HG03378 (cell line): ENCODE data around the gene GPR179.
A peak's percentile ranks its signal among the peaks of the same experiment; 100 is the strongest.
"Not testable (repeated sequence)": the region's sequence is repeated elsewhere in the genome, so short reads cannot be mapped to it uniquely, and the experiment has no call there.

Experiments
- ATAC-seq: cut with Tn5 transposase; IDR thresholded peaks from one replicate; pipeline ENCODE4 v1.9.1; 2021; ENCODE audit warnings: mild to moderate bottlenecking, moderate library complexity; ENCODE audit not compliant: unreplicated experiment

The GPR179 gene

DNA sequence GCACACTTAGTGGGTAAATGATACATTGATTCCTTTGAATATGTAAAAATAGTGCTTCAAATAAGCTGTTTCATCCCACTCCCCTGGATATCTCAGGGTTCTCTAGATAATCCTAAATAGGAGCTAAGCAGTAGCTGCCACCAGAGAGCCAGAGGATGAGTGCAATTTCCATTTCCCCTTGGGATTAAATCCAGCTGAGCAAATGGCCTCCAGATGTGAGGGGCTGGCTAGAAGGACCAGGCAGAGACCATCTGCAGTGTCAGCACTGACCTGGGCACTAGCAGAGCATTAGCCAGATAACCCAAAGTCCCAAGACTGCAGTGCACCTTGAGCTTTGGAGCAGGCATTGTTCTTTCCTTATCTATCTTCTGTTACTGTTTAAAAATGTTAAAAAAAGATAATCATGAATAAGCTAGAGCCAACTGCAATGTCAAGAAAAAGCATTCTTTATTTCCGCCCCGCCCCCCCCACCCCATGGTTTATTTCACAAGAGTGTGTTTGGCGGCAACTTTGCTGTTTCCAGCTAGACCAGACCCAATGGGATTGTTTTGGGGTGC is 19.5 kb downstream of the GPR179 start:
- ATAC-seq, result no peak

GRCh38 chr17:38322897-38323296 is 20.9 kb downstream of the GPR179 start:
- ATAC-seq, result no peak

GRCh38 chr17:38322156-38322779 is 21.5 kb downstream of the GPR179 start:
- ATAC-seq, result no peak

- no peak for ATAC-seq
These were observed 23.3 kb downstream of the GPR179 start for GRCh38 chr17:38320482-38320881.

DNA sequence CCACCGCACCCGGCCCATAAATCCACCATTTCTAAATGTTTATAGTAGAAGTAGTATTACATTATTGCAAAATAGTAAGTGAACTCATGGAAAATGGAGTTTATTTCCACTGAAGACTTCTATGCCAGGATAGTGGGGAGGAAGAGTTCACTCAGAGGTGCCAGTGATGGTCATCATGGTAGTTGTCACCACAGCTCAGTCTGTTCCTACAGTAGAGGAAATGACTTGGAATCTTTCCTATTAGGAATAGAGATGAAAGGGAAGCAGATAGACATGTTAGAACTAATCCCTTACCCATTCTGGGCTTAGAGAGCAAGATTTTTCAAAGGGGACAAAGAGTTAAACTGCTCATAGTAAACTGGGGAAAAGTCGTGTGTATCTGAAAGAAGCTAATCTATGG is 26.7 kb downstream of the GPR179 start:
- ATAC-seq, result no peak

DNA sequence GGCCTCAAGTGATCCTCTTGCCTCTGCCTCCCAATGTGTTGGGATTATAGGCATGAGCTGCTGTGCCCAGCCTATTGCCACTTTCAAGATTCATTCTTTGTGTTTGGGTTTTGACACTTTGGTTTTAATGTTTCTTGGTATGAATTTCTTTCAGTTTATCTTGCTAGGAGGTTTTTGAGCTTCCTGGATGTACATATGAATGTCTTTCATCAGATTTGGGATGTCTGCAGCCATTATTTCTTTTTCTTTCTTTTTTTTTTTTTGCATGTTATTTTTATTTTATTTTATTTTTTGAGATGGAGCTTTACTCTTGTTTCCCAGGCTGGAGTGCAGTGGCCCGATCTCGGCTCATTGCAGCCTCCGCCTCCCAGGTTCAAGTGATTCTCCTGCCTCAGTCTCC is 28.3 kb downstream of the GPR179 start:
- no peak for ATAC-seq

DNA sequence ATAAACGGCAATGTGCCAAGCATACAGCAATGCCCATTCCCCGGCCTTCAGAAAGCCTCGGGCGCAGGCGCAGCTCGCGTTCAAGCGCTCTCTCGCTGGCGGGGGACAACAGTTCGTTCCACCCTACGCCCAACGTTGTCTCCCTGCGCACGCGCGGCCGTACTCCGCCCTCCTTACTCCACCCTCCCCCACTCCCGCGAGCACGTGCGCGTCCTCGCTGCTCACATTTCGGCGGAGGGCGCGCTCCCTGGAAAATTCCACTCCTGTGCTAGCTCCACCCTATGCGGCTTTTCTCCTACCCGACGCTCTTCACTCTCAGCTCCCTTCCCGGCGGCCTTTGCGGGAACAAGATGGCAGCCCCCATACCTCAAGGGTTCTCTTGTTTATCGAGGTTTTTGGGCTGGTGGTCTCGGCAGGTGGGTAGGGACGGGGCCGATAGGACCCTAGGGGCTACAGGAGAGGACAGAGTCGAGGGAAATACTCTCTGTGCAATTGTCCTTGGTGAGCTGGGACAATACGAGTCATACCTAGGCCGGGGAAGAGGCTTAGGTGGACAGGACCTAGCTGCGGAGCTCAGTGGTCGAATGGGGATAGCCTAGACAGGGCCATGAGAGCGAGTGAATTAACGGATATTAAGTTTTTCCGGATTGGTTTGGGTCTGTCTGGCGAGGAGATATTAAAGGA is 46.8 kb downstream of the GPR179 start, which contains the start of gene MRPL45:
Gene MRPL45 (plus strand): TSS at position 335 of the 684 bp plus-strand sequence. CDS start 16 bp downstream, at position 351.
- peak; percentile 87 for ATAC-seq

DNA sequence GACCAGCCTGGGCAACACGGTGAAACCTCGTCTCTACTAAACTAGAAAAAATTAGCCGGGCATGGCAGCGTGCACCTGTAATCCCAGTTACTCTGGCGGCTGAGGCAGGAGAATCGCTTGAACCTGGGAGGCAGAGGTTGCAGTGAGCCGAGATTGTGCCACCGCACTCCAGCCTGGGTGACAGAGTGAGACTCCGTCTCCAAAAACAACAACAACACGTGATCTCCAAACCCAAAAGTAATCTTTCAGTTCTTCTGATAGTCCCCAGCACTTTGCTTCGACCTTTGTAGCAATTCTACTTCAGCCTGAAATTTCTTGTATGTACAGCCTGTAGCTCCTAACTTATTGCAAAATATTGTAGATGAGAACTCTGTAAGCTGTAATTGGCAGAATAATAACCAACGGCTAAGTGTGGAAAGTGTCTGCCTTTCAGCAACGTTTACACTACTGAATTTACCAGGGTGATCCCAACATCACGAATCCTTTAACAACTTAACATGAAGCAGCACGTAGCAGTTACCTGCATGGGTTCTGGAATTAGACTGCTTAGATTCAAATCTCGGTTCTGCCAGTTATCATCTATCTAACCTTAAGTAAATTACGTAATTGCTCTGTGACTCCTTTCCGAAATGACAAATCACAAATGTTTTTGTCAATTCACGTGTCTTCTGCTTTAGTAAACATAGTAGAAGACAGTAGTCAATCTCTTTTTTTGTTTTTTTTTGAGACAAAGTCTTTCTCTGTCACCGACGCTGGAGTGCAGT is 48.0 kb downstream of the GPR179 start:
- ATAC-seq, result not testable (repeated sequence)

DNA sequence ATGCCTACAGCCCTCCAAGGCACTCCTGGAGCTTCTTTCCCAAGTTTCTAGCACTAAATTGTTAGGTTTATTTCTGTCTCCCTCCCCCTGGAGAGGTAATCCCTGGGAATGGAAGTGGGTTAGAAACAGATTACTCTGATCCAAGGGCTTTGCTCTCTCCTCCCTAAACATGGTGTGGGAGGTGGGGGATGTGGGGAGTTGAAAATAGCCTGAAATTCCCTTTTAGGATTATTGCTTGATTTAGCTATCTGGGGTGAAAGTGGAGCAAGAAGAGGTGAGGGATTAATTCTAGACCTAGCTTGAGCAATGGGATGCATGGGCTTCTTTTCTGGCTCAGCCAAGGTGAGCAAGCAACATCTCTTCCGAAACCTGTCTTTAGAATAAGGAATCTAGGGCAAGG is 54.0 kb downstream of the GPR179 start:
- ATAC-seq, result not testable (repeated sequence)

GRCh38 chr17:38288217-38288827 is 55.4 kb downstream of the GPR179 start:
- not testable (repeated sequence) for ATAC-seq

DNA sequence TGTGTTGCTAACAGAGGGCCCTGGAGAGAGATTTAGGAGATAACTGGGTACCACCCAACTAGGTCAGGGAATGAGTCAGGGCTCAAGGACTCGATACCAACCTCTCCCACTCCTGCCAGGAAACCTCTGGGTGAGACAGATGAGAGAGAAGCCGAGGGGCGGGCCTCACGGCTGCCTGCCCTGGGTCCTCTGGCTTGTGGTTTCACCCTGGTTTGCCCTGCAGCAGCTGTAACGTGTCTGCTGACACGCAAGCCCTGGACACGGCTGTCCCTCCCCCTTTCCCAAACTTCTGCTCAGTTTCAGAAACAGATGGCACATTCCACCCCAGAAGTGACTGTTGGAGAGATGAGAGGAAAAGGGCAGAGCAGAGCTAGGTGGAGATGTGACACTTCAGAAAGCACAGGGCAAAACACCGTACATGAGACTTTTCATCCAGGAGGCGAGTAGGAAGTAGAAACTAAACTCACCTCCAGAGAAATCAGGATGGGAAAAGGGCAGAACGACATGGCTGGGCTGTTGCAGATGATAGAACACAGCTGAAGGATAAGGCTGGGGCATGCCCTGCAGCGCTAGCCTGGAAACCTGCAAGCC is 57.2 kb downstream of the GPR179 start:
- not testable (repeated sequence) for ATAC-seq

GRCh38 chr17:38285994-38286393 is 57.8 kb downstream of the GPR179 start:
- ATAC-seq, result not testable (repeated sequence)
